GM13977 (cell line): ENCODE data around the gene TNFSF13B.

Source experiments
- DNase-seq: peaks from one replicate; pipeline ENCODE4 v3.0.0; 2012; ENCODE audit warnings: low spot score
- in situ Hi-C: fragments of 300-500 bp; cut with MboI; formaldehyde crosslinking; loops from one replicate; pipeline ENCODE4 v1.12.0; 2022; ENCODE audit warnings: low sequenced_read_pairs, low pct_unique_long_range_greater_than_20kb, mixed read lengths, inconsistent platforms; ENCODE audit not compliant: unreplicated experiment
- TF ChIP-seq, protein P1 (sequence below): IDR thresholded peaks from 2 replicates; pipeline ENCODE4 v1.5.1; 2012; ENCODE audit warnings: mild to moderate bottlenecking, control low read depth; ENCODE audit not compliant: insufficient read depth; ENCODE audit errors: extremely low read depth, missing control alignments

The TNFSF13B gene

DNA sequence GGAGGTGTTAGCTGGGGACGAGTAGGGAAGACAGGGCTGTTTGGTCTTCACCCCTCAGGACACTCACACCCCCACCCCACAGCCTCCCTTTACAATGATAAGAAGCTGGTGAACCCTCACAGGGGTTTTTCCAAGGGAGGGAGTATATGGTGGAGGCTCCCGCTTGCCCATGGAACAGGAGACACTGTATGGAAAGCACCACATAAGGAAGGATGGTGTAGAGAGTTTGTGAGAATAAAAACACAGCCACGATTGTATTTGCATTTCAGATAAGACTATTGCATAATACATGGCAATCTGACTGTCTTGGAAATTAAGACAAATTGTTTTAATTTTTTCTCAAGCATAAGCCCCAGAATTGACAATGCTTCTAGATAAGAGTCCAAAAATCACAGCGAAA lies 46.9 kb downstream of the TNFSF13B start:
- TF ChIP-seq, protein P1, sequence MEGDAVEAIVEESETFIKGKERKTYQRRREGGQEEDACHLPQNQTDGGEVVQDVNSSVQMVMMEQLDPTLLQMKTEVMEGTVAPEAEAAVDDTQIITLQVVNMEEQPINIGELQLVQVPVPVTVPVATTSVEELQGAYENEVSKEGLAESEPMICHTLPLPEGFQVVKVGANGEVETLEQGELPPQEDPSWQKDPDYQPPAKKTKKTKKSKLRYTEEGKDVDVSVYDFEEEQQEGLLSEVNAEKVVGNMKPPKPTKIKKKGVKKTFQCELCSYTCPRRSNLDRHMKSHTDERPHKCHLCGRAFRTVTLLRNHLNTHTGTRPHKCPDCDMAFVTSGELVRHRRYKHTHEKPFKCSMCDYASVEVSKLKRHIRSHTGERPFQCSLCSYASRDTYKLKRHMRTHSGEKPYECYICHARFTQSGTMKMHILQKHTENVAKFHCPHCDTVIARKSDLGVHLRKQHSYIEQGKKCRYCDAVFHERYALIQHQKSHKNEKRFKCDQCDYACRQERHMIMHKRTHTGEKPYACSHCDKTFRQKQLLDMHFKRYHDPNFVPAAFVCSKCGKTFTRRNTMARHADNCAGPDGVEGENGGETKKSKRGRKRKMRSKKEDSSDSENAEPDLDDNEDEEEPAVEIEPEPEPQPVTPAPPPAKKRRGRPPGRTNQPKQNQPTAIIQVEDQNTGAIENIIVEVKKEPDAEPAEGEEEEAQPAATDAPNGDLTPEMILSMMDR: no peak
- in situ Hi-C loops: no loop called here
- DNase-seq: no peak

DNA sequence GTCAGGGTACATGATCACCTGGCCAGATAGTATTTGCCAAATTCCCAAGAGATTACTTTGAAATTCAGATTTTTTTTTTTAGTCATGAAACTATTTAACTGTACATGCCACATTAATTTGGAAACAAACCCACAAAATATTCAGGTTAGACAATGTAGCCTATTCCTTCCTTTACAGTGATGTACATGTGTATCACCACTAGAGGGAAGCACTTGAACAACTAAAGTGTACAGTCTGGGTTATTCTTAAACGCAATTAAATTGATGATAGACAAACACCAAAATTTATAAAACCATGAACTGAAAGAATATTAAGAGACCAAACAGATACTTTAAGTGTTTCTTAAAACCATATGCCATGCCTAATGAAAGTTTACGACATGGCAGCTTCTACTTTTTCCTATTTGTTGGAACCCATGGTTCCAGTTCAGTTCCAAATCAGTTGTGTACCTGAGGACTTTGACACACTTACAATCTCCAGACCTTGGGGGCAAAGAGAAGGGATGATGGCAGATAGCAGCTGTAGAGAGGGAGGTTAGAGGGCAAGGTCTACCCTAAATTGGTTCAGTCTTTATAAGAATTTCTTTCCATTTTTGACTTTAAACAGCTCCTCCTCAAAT lies 52.8 kb downstream of the TNFSF13B start:
- in situ Hi-C loops: no loop called here
- DNase-seq: peak; percentile 36
- TF ChIP-seq, protein P1: peak; percentile 74

DNA sequence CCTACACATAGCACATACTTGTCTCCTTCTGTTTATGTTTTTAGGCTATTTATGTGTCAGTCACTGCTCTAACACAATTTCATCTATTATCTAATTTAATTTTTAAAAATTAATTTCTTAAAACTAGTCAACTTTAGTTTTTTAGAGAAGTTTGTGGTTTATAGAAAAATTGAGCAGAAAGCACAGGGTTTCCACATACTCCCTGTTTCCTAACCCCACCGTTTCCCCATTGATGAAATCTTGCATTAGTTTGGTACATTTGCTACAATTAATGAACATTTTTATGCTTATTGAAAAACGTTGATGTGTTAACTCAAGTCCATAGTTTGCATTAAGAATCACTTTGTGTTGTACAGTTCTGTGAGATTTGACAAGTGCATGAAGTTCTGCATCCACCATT lies 53.5 kb downstream of the TNFSF13B start:
- no peak for DNase-seq
- TF ChIP-seq, protein P1: no peak
- in situ Hi-C loops: no loop called here

DNA sequence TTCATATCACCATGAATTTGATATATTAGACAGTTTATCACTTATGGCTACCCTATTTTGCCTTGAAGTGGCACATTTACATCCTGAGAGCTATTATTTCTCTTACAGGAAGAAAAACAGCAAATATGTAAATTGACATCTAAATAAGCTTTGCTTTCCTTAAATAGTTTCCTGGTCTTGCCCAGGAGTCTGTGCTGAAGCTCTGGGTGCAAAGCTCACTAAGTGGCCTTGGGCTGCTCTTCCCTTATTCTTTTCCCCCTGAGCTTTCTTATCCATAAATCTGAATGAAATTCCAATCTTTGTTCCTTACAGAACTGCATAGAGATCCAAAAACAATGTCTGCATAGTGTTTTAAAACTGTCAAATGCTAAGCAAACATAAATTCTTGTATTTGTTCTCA lies 56.3 kb downstream of the TNFSF13B start:
- in situ Hi-C loops: loop anchor here (25.0 kb wide), 1 partner anchor 586 kb away; no protein-coding TSS in a partner anchor
- TF ChIP-seq, protein P1: no peak
- DNase-seq: no peak

DNA sequence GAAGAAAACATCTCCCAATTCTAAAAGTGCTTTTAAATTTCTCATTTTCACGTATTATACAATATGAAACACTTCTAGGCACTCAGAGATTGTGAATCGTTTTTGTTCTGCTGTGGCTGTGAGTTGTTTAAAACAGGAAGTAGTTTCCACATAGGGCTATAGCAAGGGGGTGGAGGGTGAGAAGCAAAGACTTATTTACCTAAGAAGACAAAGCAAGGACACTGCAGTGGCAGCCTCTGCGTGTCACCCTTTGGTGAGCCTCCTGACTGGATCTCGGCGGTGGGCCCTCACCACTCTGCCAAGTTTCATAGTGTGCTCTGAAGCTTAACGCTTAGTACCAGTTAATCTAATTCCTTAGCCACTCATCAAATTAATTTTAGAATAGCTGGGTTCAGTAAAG lies 56.8 kb downstream of the TNFSF13B start:
- peak; percentile 11 for DNase-seq
- in situ Hi-C loops: loop anchor here (25.0 kb wide), 1 partner anchor 586 kb away; no protein-coding TSS in a partner anchor
- TF ChIP-seq, protein P1: no peak

DNA sequence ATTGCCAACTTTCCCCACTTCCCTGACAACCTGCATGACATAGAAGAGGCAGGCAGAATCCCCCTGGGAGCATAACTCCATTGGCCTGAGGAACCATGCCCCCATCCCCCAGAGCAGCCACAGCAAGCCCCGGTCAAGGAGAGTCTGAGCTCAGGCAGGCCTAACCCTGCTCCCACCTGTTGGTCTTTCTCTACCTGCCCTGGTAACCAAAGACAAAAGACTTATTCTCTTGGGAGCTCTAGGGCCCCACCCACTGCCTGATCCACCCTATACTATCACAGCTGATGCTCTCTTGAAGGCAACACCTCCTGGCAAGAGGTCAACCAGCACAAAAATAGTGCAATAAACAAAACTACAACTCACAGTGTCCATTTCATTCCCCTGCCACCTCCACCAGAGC lies 59.3 kb downstream of the TNFSF13B start:
- TF ChIP-seq, protein P1: no peak
- in situ Hi-C loops: loop anchor here (25.0 kb wide), 1 partner anchor 583 kb away; no protein-coding TSS in a partner anchor
- no peak for DNase-seq
